KMS-11 (cell line): Measurements from ENCODE around the gene KRT3.

Source experiments
- H2AFZ ChIP-seq: fragments of 200-600 bp; sonication (generic); 2 replicates; pipeline ENCODE4 v1.6.1; 2016; ENCODE audit warnings: antibody characterized with exemption, mixed run types, low read depth
- H3K27ac ChIP-seq: fragments of 200-600 bp; sonication (generic); 2 replicates; pipeline ENCODE4 v1.6.1; 2016; ENCODE audit warnings: mild to moderate bottlenecking, mixed run types
- H3K27me3 ChIP-seq: fragments of 200-600 bp; sonication (generic); 2 replicates; pipeline ENCODE4 v1.6.1; 2017; ENCODE audit warnings: mild to moderate bottlenecking, low read depth, mixed run types, moderate library complexity; ENCODE audit not compliant: insufficient read depth
- H3K36me3 ChIP-seq: fragments of 200-600 bp; sonication (generic); 2 replicates; pipeline ENCODE4 v1.6.1; 2017; ENCODE audit warnings: mild to moderate bottlenecking, mixed run types; ENCODE audit not compliant: insufficient read depth
- H3K4me1 ChIP-seq: fragments of 200-600 bp; sonication (generic); 2 replicates; pipeline ENCODE4 v1.6.1; 2016; ENCODE audit warnings: mild to moderate bottlenecking, low read depth, mixed run types; ENCODE audit not compliant: poor library complexity, severe bottlenecking
- H3K4me2 ChIP-seq: fragments of 200-600 bp; sonication (generic); 2 replicates; pipeline ENCODE4 v1.7.0; 2016; ENCODE audit warnings: mild to moderate bottlenecking, mixed run types
- H3K4me3 ChIP-seq: fragments of 200-600 bp; sonication (generic); IDR thresholded peaks from 2 replicates; pipeline ENCODE4 v1.6.1; 2017; ENCODE audit warnings: low read depth, low read length, mixed read lengths; ENCODE audit not compliant: insufficient read depth
- H3K79me2 ChIP-seq: fragments of 200-600 bp; sonication (generic); 2 replicates; pipeline ENCODE4 v1.6.1; 2016; ENCODE audit warnings: low read depth, mixed run types; ENCODE audit not compliant: insufficient read depth
- H3K9ac ChIP-seq: fragments of 200-600 bp; sonication (generic); 2 replicates; pipeline ENCODE4 v1.6.1; 2016; ENCODE audit warnings: mild to moderate bottlenecking, mixed run types
- H4K20me1 ChIP-seq: fragments of 200-600 bp; sonication (generic); 2 replicates; pipeline ENCODE4 v1.6.1; 2016; ENCODE audit warnings: mild to moderate bottlenecking, mixed run types; ENCODE audit not compliant: insufficient read depth
- TF ChIP-seq, protein P1 (sequence below): fragments of 200-600 bp; sonication (generic); conservative IDR thresholded peaks from 2 replicates; pipeline ENCODE4 v1.6.1; 2017; ENCODE audit warnings: low read depth, mild to moderate bottlenecking, antibody characterized with exemption, low read length, moderate library complexity, mixed read lengths

The KRT3 gene

DNA sequence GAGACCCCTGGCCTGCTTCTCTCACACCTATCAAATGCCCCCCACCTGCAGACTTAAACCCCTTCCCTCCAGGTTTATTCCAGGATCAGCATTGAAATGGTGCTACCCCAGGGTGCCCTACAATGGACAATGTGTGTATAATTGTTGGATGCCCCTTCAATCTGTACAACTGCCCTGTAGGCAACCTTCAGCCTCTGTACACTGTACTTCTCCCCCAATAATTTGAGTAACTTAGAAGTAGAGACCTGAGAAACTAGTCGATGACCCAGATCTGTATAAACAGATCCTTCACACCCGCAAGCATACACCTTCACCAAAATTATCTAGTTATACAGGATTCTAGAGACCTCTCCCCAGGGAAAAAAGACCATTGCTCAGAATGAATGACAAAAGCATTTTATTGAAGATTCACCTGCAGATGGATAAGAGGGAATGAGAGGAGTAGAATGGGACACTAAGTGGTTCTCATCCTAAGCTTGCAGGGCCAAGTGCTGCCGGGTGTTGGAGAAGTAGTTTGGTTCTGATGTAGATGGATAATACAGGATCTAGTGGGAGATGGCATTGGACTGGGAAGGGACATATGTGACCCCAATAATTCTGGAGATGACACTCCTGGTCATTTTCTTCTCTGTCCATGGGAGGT is 10.4 kb upstream of the KRT3 start:
- no peaks in the 10 kb centered on the region for H3K79me2 ChIP-seq
- H3K4me1 ChIP-seq, result no peaks in the 10 kb centered on the region
- H2AFZ ChIP-seq, result no peak overlapping the region
- no peak overlapping the region for H3K27ac ChIP-seq
- TF ChIP-seq, protein P1, sequence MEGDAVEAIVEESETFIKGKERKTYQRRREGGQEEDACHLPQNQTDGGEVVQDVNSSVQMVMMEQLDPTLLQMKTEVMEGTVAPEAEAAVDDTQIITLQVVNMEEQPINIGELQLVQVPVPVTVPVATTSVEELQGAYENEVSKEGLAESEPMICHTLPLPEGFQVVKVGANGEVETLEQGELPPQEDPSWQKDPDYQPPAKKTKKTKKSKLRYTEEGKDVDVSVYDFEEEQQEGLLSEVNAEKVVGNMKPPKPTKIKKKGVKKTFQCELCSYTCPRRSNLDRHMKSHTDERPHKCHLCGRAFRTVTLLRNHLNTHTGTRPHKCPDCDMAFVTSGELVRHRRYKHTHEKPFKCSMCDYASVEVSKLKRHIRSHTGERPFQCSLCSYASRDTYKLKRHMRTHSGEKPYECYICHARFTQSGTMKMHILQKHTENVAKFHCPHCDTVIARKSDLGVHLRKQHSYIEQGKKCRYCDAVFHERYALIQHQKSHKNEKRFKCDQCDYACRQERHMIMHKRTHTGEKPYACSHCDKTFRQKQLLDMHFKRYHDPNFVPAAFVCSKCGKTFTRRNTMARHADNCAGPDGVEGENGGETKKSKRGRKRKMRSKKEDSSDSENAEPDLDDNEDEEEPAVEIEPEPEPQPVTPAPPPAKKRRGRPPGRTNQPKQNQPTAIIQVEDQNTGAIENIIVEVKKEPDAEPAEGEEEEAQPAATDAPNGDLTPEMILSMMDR, result no peak
- no peak overlapping the region for H3K4me3 ChIP-seq
- H3K36me3 ChIP-seq, result no peaks in the 10 kb centered on the region
- no peak overlapping the region for H3K4me2 ChIP-seq
- H3K27me3 ChIP-seq, result peaks cover 8% of the 10 kb centered on the region; the same call in 1 of the 2 replicates
- no peaks in the 10 kb centered on the region for H4K20me1 ChIP-seq
- no peak overlapping the region for H3K9ac ChIP-seq

DNA sequence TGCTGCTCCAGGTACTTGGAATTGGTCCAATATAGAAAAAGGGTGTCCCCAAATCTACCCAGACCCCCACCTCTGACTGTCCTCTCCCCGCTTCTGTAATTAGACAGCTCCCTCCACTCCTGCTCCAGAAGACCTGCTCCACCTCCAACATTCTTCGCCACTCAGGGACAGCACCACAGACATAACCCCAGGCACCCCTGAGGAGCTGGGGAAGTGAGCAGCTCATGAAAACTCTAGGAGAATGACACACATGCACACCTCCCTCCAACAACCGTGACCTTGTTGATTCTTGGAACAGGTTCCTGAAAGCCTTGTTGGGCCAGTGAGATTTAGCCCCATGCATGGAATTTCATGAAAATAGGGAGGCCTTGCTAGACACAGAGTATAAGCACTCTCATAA is 9.8 kb upstream of the KRT3 start:
- TF ChIP-seq, protein P1, result no peak
- Histone ChIP-seq H2AFZ (no peak overlapping the region), H3K36me3 (no peaks in the 10 kb centered on the region), H3K79me2 (no peaks in the 10 kb centered on the region), H3K27ac (no peak overlapping the region), H3K4me3 (no peak overlapping the region), H3K4me1 (no peaks in the 10 kb centered on the region), H3K9ac (no peak overlapping the region), H3K4me2 (no peak overlapping the region), H4K20me1 (no peaks in the 10 kb centered on the region), H3K27me3 (peaks cover 8% of the 10 kb centered on the region; the same call in 1 of the 2 replicates)

DNA sequence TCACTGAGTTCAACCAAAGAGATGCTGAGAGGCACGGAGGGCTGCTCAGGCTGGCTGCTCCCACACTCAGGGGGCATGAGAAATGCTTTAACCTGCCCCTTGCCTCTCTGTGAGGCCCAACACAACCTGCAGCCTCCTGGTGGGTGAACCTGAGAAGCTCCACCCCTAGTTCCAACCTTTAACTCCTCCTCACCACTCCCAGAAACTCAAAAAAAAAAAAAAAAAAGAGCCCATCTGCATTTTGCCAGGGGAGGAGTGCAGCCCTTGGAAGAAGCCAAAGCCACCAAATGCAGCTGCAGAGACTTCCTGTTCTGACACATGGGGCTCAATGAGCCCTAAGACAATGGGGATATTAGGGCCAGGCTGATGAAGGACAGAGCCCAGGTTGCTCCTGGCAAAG is 9.1 kb upstream of the KRT3 start:
- no peak overlapping the region for H3K9ac ChIP-seq
- H3K27ac ChIP-seq, result no peak overlapping the region
- TF ChIP-seq, protein P1, result no peak
- no peaks in the 10 kb centered on the region for H4K20me1 ChIP-seq
- peaks cover 8% of the 10 kb centered on the region; the same call in 1 of the 2 replicates for H3K27me3 ChIP-seq
- H3K36me3 ChIP-seq, result no peaks in the 10 kb centered on the region
- H3K4me1 ChIP-seq, result no peaks in the 10 kb centered on the region
- no peak overlapping the region for H3K4me2 ChIP-seq
- H3K79me2 ChIP-seq, result no peaks in the 10 kb centered on the region
- no peak overlapping the region for H2AFZ ChIP-seq
- H3K4me3 ChIP-seq, result no peak overlapping the region

DNA sequence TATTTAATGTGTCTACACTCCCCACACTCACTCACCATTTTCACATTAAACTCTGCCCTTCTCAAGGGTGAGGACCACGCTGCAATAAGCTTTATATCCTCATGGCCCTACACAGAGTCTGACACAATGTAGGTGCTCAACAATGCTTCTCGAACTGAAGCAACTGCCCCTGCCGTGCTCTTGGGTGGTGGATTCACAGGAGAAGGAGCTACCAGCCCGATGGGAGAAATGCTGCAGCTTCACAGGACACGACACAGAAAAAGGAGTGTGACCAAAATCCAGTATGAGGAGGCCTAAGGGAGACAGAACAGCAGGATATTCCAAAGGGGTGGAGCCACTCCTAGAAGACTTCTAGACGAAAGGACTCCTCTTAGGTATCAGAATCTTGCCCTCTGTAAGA is 6.5 kb upstream of the KRT3 start:
- no peak overlapping the region for H3K4me2 ChIP-seq

More for the DNA sequence above, 6.5 kb upstream of the KRT3 start:
- Histone ChIP-seq H2AFZ (no peak overlapping the region), H3K9ac (no peak overlapping the region), H3K36me3 (no peaks in the 10 kb centered on the region), H3K4me1 (no peaks in the 10 kb centered on the region), H3K79me2 (no peaks in the 10 kb centered on the region), H4K20me1 (no peaks in the 10 kb centered on the region), H3K4me3 (no peak overlapping the region), H3K27ac (no peak overlapping the region), H3K27me3 (peaks cover 11% of the 10 kb centered on the region; the same call in 1 of the 2 replicates)
- TF ChIP-seq, protein P1, result no peak
